Measurements from ENCODE around the gene TSPAN4. TPM values are rescaled to one million over a fixed set of nuclear protein-coding genes. Genes with fewer than 3 reads are reported as not detected.

The TSPAN4 gene
- total RNA-seq, 2 experiments from 2014 or later, result 5.2 to 6.0 TPM

DNA sequence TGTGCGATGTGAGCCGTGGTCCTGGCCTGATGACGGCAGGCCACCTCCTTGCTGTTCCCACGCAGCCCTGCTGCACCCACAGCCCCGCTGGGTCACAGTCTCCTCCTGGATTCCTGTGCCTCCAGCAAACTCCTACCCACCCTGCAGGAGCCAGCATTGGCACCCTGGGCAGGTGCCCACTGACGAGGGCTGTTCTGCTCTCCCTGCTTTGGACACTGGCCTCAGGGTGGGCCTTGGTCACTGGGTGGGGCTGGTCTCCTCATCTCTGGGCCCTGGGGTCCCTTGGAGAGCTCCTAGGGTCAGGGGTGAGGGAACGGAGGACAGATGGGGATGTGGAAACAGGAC lies 12.7 kb downstream of the TSPAN4 start:
- CTCF ChIA-PET, result no interaction called here

DNA sequence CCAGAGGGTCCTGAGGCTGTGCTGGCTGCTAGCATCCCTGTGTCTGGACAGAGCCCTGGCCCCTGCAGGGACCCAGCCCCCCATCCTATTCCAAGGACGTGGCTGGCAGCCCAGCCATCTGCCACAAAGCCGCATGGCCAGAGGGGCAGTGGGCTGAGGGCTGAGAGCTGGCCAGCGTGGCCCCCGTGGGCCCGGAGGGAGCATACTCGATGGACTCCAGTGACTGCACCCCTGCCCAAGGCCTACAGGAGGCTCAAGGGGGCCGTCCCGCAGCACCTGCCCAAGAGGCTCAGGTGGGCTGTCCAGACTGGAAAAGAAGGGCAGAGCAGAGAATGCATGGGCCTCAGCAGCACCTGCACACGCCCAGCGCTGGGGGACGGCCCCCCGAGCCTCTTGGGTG lies 13.1 kb downstream of the TSPAN4 start:
- Mint-ChIP-seq H3K9me3 (ENCODE audit: low read depth) (no peaks in the 10 kb centered on the region), H3K36me3 (ENCODE audit: low read depth) (no peaks in the 10 kb centered on the region), H3K27ac (no peak overlapping the region), H3K4me3 (no peak overlapping the region), H3K27me3 (no peaks in the 10 kb centered on the region), H3K4me1 (no peaks in the 10 kb centered on the region)
- POLR2A ChIA-PET, result no interaction called here
- intact Hi-C loops (cut with DNase I, micrococcal nuclease), result no loop called here
- DNase-seq (no peak), ATAC-seq (no peak)
- CTCF ChIA-PET, result interaction anchor here (0.9 kb wide), 1 partner anchor 8 kb away, joined by 4 read pairs; no protein-coding TSS in a partner anchor

More for the DNA sequence above, 12.7 kb downstream of the TSPAN4 start:
- Mint-ChIP-seq H3K4me1 (no peaks in the 10 kb centered on the region), H3K36me3 (ENCODE audit: low read depth) (no peaks in the 10 kb centered on the region), H3K27ac (no peak overlapping the region), H3K9me3 (ENCODE audit: low read depth) (no peaks in the 10 kb centered on the region), H3K27me3 (no peaks in the 10 kb centered on the region), H3K4me3 (no peak overlapping the region)
- DNase-seq, result no peak
- intact Hi-C loops (cut with DNase I, micrococcal nuclease), result no loop called here
- no peak for ATAC-seq
- POLR2A ChIA-PET, result no interaction called here

DNA sequence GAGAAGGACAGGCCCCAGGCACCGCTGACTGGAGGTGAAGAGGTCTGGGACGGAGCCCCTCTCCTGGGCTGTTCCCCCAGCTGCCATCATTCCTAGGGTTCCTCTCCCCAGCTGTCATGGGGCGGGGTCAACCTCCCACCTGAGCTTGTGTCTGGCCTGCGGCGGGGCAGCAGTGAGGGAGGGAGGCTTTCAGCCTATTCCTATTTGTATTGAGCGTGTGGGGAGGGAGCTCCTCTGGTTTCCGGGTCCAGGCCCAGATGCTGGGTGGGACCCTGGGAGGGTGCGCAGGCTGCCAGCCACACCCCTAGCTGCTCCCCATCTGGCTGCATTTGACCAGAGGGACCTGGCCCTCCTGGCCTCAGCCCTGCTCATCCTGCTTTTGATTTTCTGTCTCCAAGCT lies 13.7 kb downstream of the TSPAN4 start:
- Mint-ChIP-seq H3K4me1 (no peaks in the 10 kb centered on the region), H3K4me3 (no peak overlapping the region), H3K9me3 (ENCODE audit: low read depth) (no peaks in the 10 kb centered on the region), H3K27ac (no peak overlapping the region), H3K27me3 (no peaks in the 10 kb centered on the region), H3K36me3 (ENCODE audit: low read depth) (no peaks in the 10 kb centered on the region)
- DNase-seq (no peak), ATAC-seq (no peak)
- POLR2A ChIA-PET, result no interaction called here
- CTCF ChIA-PET, result interaction anchor here (0.9 kb wide), 1 partner anchor 8 kb away, joined by 4 read pairs; no protein-coding TSS in a partner anchor
- intact Hi-C loops (cut with DNase I, micrococcal nuclease), result no loop called here

DNA sequence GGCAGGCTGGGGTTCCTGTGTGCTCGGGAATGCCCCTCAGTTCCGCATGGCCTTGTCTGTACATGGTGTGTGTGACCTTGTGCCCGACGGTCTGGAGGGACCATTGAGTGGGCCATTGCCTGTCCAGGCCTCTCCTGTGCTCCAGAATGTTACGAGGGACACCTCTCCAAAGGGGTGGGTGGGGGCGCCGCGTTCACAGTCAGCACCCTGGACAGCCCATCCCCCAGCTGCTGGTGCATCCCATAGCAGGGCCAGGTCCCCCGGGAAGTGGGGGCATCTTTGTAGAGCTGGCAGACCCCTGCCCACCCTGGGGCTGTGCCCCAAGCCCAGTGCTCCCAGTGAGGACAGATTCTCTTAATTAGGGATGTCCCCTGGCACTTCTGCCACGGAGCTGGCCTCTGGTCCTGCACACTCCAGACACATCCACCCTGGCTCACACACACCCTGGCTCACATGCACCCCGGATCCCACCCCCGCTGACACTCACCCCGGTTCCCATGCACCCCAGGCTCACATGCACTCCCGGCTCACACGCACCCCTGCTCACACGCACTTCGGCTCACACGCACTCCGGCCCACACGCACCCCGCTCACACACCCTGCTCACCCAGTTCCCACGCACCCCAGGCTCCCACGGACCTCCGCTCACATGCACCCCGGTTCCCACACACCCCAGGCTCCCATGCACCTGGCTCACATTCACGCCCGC lies 15.6 kb downstream of the TSPAN4 start:
- CTCF ChIA-PET, result no interaction called here
- ATAC-seq, result no peak
- Mint-ChIP-seq H3K27me3 (no peaks in the 10 kb centered on the region), H3K27ac (no peak overlapping the region), H3K4me3 (no peak overlapping the region), H3K36me3 (ENCODE audit: low read depth) (no peaks in the 10 kb centered on the region), H3K9me3 (ENCODE audit: low read depth) (no peaks in the 10 kb centered on the region), H3K4me1 (no peaks in the 10 kb centered on the region)
- POLR2A ChIA-PET, result no interaction called here
- no peak for DNase-seq
- intact Hi-C loops (cut with DNase I, micrococcal nuclease), result no loop called here

DNA sequence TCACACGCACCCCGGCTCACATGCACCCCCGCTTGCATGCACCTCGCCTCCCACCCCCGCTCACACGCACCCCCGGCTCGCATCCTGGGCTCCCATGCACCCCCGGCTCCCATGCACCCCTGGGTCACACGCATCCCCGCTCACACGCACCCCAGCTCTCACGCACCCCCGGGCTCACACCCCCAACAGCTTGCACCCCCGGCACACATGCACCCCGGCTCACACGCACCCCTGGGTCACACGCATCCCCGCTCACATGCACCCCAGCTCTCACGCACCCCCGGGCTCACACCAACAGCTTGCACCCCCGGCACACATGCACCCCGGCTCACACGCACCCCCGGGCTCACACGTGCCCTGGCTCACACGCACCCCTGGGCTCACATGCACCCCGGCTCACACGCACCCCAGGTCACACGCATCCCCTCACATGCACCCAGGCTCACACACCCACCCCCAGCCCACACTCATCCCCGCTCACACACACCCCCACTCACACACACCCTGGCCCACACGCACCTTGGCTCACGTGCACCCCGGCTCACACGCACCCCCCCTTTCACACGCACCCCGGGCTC lies 16.2 kb downstream of the TSPAN4 start:
- no peak overlapping the region for H3K27ac Mint-ChIP-seq
- no peaks in the 10 kb centered on the region for H3K36me3 Mint-ChIP-seq (ENCODE audit: low read depth)
- no peaks in the 10 kb centered on the region for H3K4me1 Mint-ChIP-seq
- ATAC-seq (no peak), DNase-seq (no peak)
- POLR2A ChIA-PET, result no interaction called here
- intact Hi-C loops (cut with DNase I, micrococcal nuclease), result no loop called here
- CTCF ChIA-PET, result no interaction called here
- no peak overlapping the region for H3K4me3 Mint-ChIP-seq
- H3K27me3 Mint-ChIP-seq, result no peaks in the 10 kb centered on the region
- no peaks in the 10 kb centered on the region for H3K9me3 Mint-ChIP-seq (ENCODE audit: low read depth)

DNA sequence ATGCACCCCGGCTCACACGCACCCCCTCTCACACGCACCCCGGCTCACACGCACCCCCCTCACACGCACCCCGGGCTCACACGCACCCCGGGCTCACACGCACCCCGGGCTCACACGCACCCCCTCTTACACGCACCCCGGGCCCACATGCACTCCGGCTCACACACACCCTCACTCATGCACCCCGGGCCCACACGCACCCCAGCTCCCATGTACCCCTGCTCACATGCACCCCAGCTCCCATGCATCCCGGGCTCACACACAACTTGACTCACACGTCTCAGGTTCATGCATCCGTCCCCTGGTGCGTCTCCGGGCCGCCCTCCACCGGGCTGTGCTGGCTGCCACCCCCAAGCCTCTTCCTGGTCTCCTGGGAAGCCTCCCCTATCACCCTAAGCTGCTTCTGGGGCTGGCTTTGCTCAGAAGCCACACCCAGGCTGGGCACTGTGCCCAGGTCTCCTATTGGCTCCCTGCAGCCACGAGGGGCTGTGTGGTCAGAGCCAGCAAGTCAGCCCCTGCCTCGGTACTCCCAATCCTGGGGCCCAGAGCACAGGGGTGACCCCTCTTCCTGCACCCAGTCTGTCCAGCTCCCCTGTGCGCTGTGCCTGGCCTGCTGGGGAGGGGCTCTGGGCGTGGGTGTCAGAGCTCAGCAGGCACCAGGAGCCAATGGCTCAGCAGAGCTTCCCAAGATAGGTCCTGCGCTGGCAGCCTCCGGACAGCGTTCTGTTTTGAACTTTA lies 16.9 kb downstream of the TSPAN4 start:
- DNase-seq (no peak), ATAC-seq (no peak)
- H3K36me3 Mint-ChIP-seq (ENCODE audit: low read depth), result no peaks in the 10 kb centered on the region
- ChIA-PET POLR2A (no interaction called here), CTCF (no interaction called here)
- no peaks in the 10 kb centered on the region for H3K4me1 Mint-ChIP-seq
- H3K4me3 Mint-ChIP-seq, result no peak overlapping the region
- H3K9me3 Mint-ChIP-seq (ENCODE audit: low read depth), result no peaks in the 10 kb centered on the region
- no peak overlapping the region for H3K27ac Mint-ChIP-seq
- intact Hi-C loops (cut with DNase I, micrococcal nuclease), result no loop called here
- no peaks in the 10 kb centered on the region for H3K27me3 Mint-ChIP-seq

DNA sequence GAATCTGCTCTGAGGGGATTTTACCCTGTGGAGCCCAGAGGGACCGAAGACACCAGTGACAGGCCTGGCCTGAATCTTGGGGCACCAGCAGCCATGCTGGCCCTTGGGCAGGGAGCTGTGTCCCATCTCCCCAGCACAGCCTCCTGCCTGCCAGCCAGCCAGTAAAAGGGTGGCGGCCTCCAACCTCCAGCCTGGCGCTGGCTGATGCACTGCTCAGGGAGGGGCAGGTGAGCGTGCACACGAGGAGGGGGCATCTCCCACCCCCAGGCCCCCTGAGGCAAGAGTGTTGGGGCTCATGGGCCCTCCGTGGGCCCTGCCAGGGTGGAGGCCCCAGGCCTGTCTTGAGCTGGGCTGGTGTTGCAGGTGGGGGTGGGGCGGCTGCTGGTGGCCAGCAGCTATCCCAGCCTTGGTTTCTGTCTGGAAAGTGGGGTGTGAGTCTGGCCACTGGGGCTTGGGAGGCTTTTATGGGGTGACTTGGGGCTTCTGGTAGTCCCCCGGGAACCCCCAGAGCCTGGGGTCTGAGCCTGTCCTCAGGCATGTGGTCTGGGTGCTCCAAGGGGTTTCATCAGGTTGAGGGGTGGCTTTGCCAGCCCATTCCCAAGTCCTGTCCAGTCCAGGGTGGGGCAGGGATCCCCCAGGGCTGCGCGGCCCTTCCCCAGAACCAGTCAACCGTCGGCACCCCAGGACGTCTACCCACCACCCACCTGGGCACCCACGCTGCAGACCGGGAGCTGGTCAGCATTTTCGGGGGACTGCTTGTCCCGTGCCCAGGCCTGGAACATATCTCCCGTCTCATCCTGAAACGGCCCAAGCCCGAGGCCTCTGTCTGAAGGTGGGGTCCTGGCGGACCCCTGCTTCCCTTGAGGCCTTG lies 17.8 kb downstream of the TSPAN4 start:
- no peaks in the 10 kb centered on the region for H3K4me1 Mint-ChIP-seq
- no peaks in the 10 kb centered on the region for H3K9me3 Mint-ChIP-seq (ENCODE audit: low read depth)
- intact Hi-C loops (cut with DNase I, micrococcal nuclease), result no loop called here
- H3K27ac Mint-ChIP-seq, result no peak overlapping the region
- ChIA-PET POLR2A (no interaction called here), CTCF (no interaction called here)
- ATAC-seq, result no peak
- DNase-seq, result no peak
- H3K36me3 Mint-ChIP-seq (ENCODE audit: low read depth), result no peaks in the 10 kb centered on the region
- no peaks in the 10 kb centered on the region for H3K27me3 Mint-ChIP-seq
- H3K4me3 Mint-ChIP-seq, result no peak overlapping the region

DNA sequence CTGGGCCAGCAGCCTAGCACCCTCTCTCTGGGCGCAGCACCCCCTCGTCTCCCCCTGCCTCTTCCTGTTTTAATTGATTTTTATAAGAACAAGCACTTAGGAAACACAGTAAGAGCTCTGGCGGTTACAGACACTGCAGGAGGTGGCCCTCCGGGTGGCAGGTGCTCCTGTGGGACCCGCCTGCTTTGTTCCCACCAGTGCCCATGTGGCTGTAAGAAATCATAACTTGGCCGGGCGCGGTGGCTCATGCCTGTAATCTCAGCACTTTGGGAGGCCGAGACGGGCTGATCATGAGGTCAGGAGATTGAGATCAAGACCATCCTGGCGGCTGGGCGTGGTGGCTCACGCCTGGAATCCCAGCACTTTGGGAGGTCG lies 18.4 kb downstream of the TSPAN4 start:
- H3K9me3 Mint-ChIP-seq (ENCODE audit: low read depth), result no peaks in the 10 kb centered on the region
- no peak overlapping the region for H3K27ac Mint-ChIP-seq
- H3K4me3 Mint-ChIP-seq, result no peak overlapping the region
- intact Hi-C loops (cut with DNase I, micrococcal nuclease), result no loop called here
- no peaks in the 10 kb centered on the region for H3K4me1 Mint-ChIP-seq
- ChIA-PET CTCF (no interaction called here), POLR2A (no interaction called here)
- H3K36me3 Mint-ChIP-seq (ENCODE audit: low read depth), result no peaks in the 10 kb centered on the region
- no peaks in the 10 kb centered on the region for H3K27me3 Mint-ChIP-seq
- no peak for ATAC-seq
- no peak for DNase-seq

DNA sequence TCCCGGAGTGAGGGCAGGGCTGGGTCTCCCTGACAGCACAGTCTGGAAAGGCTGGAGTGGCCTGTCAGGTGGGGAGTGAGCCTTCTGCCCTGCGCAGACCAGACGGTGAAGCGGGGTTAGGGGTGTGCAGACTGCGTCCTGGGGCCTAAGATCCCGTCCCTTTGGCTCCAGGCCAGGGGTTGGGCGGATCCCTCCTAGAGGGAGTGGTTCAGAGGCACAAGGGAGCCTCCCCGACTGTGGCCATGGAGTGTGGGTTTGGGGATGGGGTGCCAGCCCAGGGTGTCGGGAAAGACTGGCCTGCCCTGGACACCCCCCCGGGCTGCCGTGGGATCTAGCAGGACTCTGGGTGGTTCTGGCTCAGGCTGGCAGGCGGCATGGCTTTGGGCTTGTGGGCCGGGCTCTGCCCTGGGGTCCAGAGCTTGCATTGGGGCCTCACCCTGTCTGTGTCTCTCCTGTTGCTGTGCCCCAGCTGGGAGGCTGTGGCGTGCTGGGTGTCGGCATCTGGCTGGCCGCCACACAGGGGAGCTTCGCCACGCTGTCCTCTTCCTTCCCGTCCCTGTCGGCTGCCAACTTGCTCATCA lies 19.5 kb downstream of the TSPAN4 start:
- no peaks in the 10 kb centered on the region for H3K4me1 Mint-ChIP-seq
- DNase-seq, result no peak
- no peak overlapping the region for H3K4me3 Mint-ChIP-seq
- intact Hi-C loops (cut with DNase I, micrococcal nuclease), result no loop called here
- ATAC-seq, result no peak
- no peak overlapping the region for H3K27ac Mint-ChIP-seq
- ChIA-PET CTCF (no interaction called here), POLR2A (no interaction called here)
- no peaks in the 10 kb centered on the region for H3K27me3 Mint-ChIP-seq
- no peaks in the 10 kb centered on the region for H3K36me3 Mint-ChIP-seq (ENCODE audit: low read depth)
- H3K9me3 Mint-ChIP-seq (ENCODE audit: low read depth), result no peaks in the 10 kb centered on the region

DNA sequence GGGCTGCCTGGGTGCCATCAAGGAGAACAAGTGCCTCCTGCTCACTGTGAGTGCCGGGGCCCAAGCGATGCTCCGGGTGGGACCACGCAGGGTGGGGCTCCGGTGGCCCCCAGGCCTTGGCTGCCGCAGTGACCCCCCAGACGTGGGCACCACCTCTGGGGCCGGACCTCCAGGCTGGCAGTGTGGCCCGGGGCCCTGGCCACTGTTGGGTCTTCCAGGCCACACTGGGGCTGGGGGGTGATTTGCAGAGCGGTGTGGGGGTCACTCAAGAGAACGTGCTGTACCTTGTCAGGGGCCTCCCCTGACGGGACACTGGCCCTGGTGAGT lies 20.0 kb downstream of the TSPAN4 start:
- ChIA-PET POLR2A (no interaction called here), CTCF (no interaction called here)
- no peak for ATAC-seq
- H3K4me3 Mint-ChIP-seq, result no peak overlapping the region
- no peaks in the 10 kb centered on the region for H3K36me3 Mint-ChIP-seq (ENCODE audit: low read depth)
- no peak overlapping the region for H3K27ac Mint-ChIP-seq
- no peaks in the 10 kb centered on the region for H3K4me1 Mint-ChIP-seq
- no peaks in the 10 kb centered on the region for H3K27me3 Mint-ChIP-seq
- intact Hi-C loops (cut with DNase I, micrococcal nuclease), result no loop called here
- no peak for DNase-seq
- no peaks in the 10 kb centered on the region for H3K9me3 Mint-ChIP-seq (ENCODE audit: low read depth)

DNA sequence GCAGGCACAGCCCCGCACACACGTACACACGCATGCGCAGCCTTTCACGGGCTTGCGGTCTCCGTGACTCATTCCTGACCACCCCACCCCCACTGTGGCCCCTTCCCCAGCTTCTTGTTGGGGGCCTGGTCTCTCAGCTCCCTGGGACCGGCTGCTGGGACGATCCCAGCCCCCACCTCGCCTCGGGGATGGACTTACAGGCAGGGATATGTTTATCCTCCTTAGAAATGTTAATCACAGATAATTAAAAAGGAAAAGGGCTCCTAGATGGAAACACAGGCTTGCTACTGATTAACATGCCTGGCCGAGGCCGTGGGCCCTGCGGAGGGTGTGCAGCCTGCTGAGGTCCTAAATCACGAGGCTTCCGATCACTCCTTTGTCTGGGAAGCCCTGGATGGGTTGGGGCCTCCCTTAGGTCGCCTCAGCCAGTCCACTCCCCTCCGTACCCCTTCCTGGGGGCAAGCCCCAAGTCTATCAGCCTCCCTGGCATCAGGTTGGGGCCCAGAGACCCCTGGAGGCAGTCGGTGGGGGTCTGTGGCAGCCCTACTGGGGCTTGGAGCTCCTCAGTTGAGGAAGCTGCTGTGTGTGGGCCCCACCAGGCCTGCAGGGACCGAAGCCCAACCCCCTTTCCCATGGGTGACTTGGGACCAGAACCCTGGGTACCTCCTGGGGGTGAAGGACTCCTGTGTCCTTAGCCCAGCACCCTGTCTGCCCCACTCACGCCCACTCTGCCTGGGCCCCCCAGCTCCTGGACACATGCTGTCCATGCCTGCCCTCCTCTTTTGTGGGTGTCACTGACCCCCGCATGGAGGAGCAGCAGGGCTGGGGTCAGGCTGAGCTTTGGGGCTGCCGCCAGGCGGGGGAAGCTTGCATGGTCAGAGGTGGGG lies 20.6 kb downstream of the TSPAN4 start:
- ATAC-seq (no peak), DNase-seq (no peak)
- Mint-ChIP-seq H3K4me1 (no peaks in the 10 kb centered on the region), H3K36me3 (ENCODE audit: low read depth) (no peaks in the 10 kb centered on the region), H3K4me3 (no peak overlapping the region), H3K27ac (no peak overlapping the region), H3K9me3 (ENCODE audit: low read depth) (no peaks in the 10 kb centered on the region), H3K27me3 (no peaks in the 10 kb centered on the region)
- intact Hi-C loops (cut with DNase I, micrococcal nuclease), result no loop called here
- CTCF ChIA-PET, result no interaction called here
- POLR2A ChIA-PET, result no interaction called here
